ENCODE data around the gene CHRD. TPM values are rescaled to one million over a fixed set of nuclear protein-coding genes. Genes with fewer than 3 reads are reported as not detected.

The CHRD gene
- total RNA-seq, 6 donors from 2014 or later, result 2.1 to 40.9 (median 4.3) TPM

DNA sequence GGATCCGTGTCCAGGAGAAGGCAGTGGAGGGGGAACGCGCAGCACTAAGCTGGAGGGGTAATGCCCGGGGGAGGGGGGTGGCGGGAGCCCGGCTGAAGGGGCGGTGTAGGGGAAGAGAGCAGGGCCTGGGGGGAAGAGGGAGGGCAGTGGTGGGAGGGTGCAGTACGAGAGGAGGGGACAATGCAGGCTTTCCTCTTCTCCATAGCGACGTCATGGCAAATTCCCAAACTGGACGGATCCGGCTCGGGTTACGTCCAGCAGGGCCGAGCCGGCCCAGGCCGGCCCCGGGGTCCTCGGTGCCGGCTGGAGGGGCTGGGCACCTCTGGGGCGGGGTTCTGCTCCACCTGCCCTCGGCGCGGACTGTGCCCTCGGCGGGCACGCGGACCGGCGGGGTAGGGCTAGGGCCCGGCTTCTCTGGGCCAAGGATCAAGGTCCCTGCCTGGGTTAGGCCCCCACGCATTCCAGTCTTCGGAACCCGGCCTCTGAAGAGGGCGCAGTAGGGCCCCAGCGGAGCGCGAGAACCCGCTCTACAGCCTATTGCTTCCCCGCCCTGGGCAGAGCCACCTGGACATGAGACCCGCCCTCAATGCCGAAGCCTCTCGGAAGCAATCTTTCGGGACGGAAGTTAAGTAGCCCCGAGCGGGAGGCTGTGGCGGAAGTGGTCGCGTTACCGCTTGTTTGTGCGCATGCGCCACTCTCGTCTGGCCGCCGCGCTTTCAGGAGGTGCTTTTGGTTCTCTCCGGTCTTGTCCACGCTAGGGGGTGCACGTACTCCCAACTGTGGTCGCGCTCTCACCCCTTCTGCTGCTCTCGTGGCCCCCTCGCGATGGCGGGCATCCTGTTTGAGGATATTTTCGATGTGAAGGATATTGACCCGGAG is 16.9 kb upstream of the CHRD start:
- peak; percentile 95 to 97 for DNase-seq
- H3K9me3 ChIP-seq, result no peaks in the 10 kb centered on the region
- WGBS, 2 donors, result 0 to 1% methylated on average over 10 to 64 of the region's 68 CpGs
- peak; percentile 75 to 88 for TF ChIP-seq POLR2AphosphoS5 (IDR thresholded peaks at IDR 0.05)
- TF ChIP-seq, protein P1, sequence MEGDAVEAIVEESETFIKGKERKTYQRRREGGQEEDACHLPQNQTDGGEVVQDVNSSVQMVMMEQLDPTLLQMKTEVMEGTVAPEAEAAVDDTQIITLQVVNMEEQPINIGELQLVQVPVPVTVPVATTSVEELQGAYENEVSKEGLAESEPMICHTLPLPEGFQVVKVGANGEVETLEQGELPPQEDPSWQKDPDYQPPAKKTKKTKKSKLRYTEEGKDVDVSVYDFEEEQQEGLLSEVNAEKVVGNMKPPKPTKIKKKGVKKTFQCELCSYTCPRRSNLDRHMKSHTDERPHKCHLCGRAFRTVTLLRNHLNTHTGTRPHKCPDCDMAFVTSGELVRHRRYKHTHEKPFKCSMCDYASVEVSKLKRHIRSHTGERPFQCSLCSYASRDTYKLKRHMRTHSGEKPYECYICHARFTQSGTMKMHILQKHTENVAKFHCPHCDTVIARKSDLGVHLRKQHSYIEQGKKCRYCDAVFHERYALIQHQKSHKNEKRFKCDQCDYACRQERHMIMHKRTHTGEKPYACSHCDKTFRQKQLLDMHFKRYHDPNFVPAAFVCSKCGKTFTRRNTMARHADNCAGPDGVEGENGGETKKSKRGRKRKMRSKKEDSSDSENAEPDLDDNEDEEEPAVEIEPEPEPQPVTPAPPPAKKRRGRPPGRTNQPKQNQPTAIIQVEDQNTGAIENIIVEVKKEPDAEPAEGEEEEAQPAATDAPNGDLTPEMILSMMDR (IDR thresholded peaks at IDR 0.05), result peak; percentile 35 to 62 (median 48)
- TF ChIP-seq EP300 (IDR thresholded peaks at IDR 0.05), result no peak
- peak in 3 of 4 donors; percentile 62 to 82 (median 69) for TF ChIP-seq POLR2A (IDR thresholded peaks at IDR 0.05)
- H3K27ac ChIP-seq, result peak overlapping the region; percentile 96 to 99 (median 98)
- H3K4me3 ChIP-seq, result peak overlapping the region; percentile 67 to 96 (median 84)
- peaks cover 21 to 26% (median 24%) of the 10 kb centered on the region in 4 donors for H3K4me1 ChIP-seq
- H3K27me3 ChIP-seq, result no peaks in the 10 kb centered on the region
- H3K36me3 ChIP-seq, result peaks cover 0 to 30% (median 13%) of the 10 kb centered on the region in 4 donors
- ATAC-seq (ENCODE audit: low FRiP score in 2 of 2), result peak; percentile 88 to 91

DNA sequence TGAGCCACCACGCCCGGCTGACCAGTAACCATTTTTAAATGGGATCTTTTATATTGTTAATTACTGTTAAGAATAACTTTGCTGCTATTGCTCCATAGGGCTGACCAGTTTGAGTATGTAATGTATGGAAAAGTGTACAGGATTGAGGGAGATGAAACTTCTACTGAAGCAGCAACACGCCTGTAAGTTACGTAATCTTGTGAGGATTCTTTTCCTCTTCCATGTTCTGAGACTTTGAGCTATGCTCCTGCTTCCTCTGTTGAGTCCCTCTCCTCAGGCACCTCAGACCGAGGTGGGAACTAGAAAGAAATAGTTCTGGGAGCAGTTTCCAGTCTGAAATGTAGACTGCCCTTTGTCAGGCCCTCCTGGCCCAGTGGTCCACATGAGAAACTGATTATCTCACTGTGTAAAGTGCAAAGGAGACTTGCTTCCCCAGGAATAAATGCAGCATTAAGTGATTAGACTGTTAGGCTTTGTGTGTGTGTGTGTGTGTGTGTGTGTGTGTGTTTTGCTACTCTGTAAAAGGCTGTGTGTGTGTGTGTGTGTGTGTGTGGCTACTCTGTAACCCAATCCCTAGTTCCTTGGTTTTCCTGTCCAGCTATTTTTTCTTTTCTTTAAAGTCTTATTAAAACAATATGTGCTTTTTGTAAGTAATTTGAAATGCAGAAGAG is 13.1 kb upstream of the CHRD start:
- ATAC-seq (ENCODE audit: low FRiP score in 2 of 2), result no peak
- H3K4me3 ChIP-seq, result no peak overlapping the region
- TF ChIP-seq, protein P1 (IDR thresholded peaks at IDR 0.05), result no peak
- TF ChIP-seq POLR2A (IDR thresholded peaks at IDR 0.05) (no peak), POLR2AphosphoS5 (IDR thresholded peaks at IDR 0.05) (no peak), EP300 (IDR thresholded peaks at IDR 0.05) (no peak)
- no peaks in the 10 kb centered on the region for H3K27me3 ChIP-seq
- 82 to 91% methylated on average over 5 of the region's 5 CpGs for WGBS, 2 donors
- H3K36me3 ChIP-seq, result peaks cover 0 to 48% (median 22%) of the 10 kb centered on the region in 4 donors
- H3K4me1 ChIP-seq, result peaks cover 18 to 28% (median 23%) of the 10 kb centered on the region in 4 donors
- no peak overlapping the region for H3K27ac ChIP-seq
- no peak for DNase-seq
- no peaks in the 10 kb centered on the region for H3K9me3 ChIP-seq

DNA sequence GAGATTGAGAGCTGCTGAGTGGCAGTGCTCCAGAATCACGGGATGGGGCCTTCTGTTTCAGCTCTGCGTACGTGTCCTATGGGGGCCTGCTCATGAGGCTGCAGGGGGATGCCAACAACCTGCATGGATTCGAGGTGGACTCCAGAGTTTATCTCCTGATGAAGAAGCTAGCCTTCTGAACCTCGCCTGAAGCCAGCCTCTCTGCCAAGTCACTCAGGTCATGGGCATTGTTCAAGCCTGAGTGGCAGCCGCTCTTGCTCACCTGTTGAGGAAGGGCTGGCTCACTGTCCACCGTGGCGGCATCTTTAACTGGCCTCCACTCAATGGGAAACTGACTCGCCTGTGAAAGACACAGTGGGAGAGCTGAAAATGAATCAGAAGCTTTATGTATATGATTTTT is 11.7 kb upstream of the CHRD start:
- Histone ChIP-seq H3K36me3 (peaks cover 0 to 48% (median 22%) of the 10 kb centered on the region in 4 donors), H3K9me3 (no peaks in the 10 kb centered on the region), H3K4me1 (peaks cover 20 to 28% (median 24%) of the 10 kb centered on the region in 4 donors), H3K27me3 (no peaks in the 10 kb centered on the region), H3K27ac (no peak overlapping the region), H3K4me3 (no peak overlapping the region)
- WGBS, 2 donors, result 91 to 92% methylated on average over 8 to 9 of the region's 9 CpGs
- TF ChIP-seq POLR2A (IDR thresholded peaks at IDR 0.05), result no peak
- TF ChIP-seq EP300 (IDR thresholded peaks at IDR 0.05), result no peak
- no peak for DNase-seq
- no peak for ATAC-seq (ENCODE audit: low FRiP score in 2 of 2)

DNA sequence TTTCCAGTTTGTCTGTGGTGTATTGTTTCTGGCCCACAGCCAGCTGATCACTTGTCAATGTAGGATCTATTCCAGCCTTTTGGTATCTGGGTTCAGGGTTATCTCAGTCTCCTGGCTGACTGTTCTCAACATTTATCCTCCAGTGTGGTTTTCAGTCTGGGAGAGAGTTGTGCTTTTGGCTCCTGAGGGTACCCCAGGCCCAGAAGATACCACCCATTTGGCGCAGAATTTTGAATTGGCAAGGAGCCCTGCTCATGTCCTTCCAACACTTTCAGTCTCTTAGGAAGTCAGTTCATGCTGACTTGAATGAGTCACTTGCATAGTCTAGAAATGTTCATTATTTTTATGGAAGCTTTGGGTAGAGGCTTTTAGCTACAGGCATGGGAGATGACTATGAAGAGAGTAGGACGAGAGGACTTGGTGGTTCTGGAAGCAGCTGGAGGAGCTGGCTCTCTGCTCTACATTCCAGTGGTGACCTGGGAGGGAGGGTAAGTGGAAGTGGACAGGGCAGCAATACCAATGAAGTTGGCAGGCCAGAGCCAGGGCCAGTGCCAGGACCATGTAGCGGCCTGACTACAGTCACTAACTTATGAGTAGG is 11.2 kb upstream of the CHRD start:
- DNase-seq (no peak), ATAC-seq (ENCODE audit: low FRiP score in 2 of 2) (peak in 1 of 2 donors; percentile 37)
- peaks cover 0 to 48% (median 22%) of the 10 kb centered on the region in 4 donors for H3K36me3 ChIP-seq
- H3K9me3 ChIP-seq, result no peaks in the 10 kb centered on the region
- no peak for TF ChIP-seq POLR2AphosphoS5 (IDR thresholded peaks at IDR 0.05)
- no peak for TF ChIP-seq EP300 (IDR thresholded peaks at IDR 0.05)
- TF ChIP-seq, protein P1 (IDR thresholded peaks at IDR 0.05), result no peak
- no peak for TF ChIP-seq POLR2A (IDR thresholded peaks at IDR 0.05)
- H3K27me3 ChIP-seq, result no peaks in the 10 kb centered on the region
- H3K4me3 ChIP-seq, result no peak overlapping the region
- H3K4me1 ChIP-seq, result peaks cover 19 to 25% (median 21%) of the 10 kb centered on the region in 4 donors
- 62 to 80% methylated on average over 3 of the region's 3 CpGs for WGBS, 2 donors
- H3K27ac ChIP-seq, result peak overlapping the region in 3 of 4 donors; percentile 9 to 35 (median 35)
